HCT116 (cell line): ENCODE results near the gene TULP4. TPM values are rescaled to one million over a fixed set of nuclear protein-coding genes. Genes with fewer than 3 reads are reported as not detected.

Experiments used
- ATAC-seq: fragments of 200-7000 bp; cut with Tn5 transposase; 2 replicates; pipeline ENCODE4 v1.9.1; 2020; ENCODE audit warnings: mild to moderate bottlenecking, moderate library complexity
- BruUV-seq: library from RNA; stranded (reverse); fragments of 400-500 nt; replicated peaks from 2 replicates; lab custom pipeline; 2021; lab: Mats Ljungman, UMichigan
- CTCF ChIA-PET: fragments of 300-600 bp; sonication (Branson Sonifier 250); formaldehyde crosslinking; loops from one replicate; lab custom pipeline; 2021; ENCODE audit warnings: antibody characterized with exemption; lab: Charles Lee
- POLR2A ChIA-PET: fragments of 300-600, 350-600 bp; sonication (Branson Sonifier 250); formaldehyde crosslinking; loops from one replicate; lab custom pipeline; 2021; ENCODE audit warnings: antibody characterized with exemption; lab: Charles Lee
- RAD21 ChIA-PET, 2 experiments: fragments of 300-600 bp; sonication (Branson Sonifier 250); formaldehyde crosslinking; loops; one replicate each; lab custom pipeline; 2023; ENCODE audit warnings: low total read pairs in 2 of 2; ENCODE audit not compliant: uncharacterized antibody in 2 of 2, unreplicated experiment in 2 of 2, low non-redundant PET in 1 of 2; lab: Charles Lee
- DNase-seq: peaks from one replicate; pipeline ENCODE4 v3.0.0-alpha.2; 2010; ENCODE audit warnings: low read depth, low spot score
- H2AFZ ChIP-seq: fragments of 200-600 bp; shearing (Covaris generic), sonication (generic); 2 replicates; pipeline ENCODE4 v1.6.1; 2017; ENCODE audit warnings: low read depth, mixed run types, mixed read lengths, antibody characterized with exemption, low read length; ENCODE audit not compliant: poor library complexity, severe bottlenecking
- H3K27ac ChIP-seq: 2 replicates; pipeline ENCODE4 v1.5.1; 2012; ENCODE audit warnings: low read depth, low read length
- H3K27me3 ChIP-seq: fragments of 200-600 bp; sonication (generic); 2 replicates; pipeline ENCODE4 v1.6.1; 2016; ENCODE audit warnings: mixed run types, low read length, mixed read lengths; ENCODE audit not compliant: insufficient read depth
- H3K36me3 ChIP-seq, 2 experiments: fragments of 200-500 bp in 1 of 2; fragments of 200-600 bp in 1 of 2; sonication (Bioruptor generic) in 1 of 2; sonication (generic) in 1 of 2; 2 replicates each; pipeline versions ENCODE4 v1.5.1 to v1.6.1; 2014 to 2016; ENCODE audit warnings: low read length in 2 of 2, inconsistent platforms in 1 of 2, mixed read lengths in 1 of 2, mixed run types in 1 of 2; ENCODE audit not compliant: insufficient read depth in 2 of 2, control insufficient read depth in 1 of 2
- H3K4me1 ChIP-seq, 2 experiments: fragments of 200-600 bp in 1 of 2; sonication (generic) in 1 of 2; 2 replicates each; pipeline versions ENCODE4 v1.5.1 to v1.6.1; 2012 to 2017; ENCODE audit warnings: low read length in 2 of 2, inconsistent platforms in 1 of 2, mild to moderate bottlenecking in 1 of 2, mixed read lengths in 1 of 2, mixed run types in 1 of 2, moderate library complexity in 1 of 2; ENCODE audit not compliant: insufficient read depth in 2 of 2, control insufficient read depth in 1 of 2
- H3K4me2 ChIP-seq: fragments of 200-600 bp; sonication (generic); 2 replicates; pipeline ENCODE4 v1.6.1; 2017; ENCODE audit warnings: mixed run types, low read length, mixed read lengths
- H3K4me3 ChIP-seq, 2 experiments: fragments of 200-600 bp in 1 of 2; sonication (generic) in 1 of 2; replicated peaks in 1 of 2; 2 replicates each; pipeline ENCODE4 v1.5.1; 2011 to 2016; ENCODE audit warnings: low read length in 2 of 2, control low read depth in 1 of 2, low read depth in 1 of 2, mild to moderate bottlenecking in 1 of 2, mixed read lengths in 1 of 2, mixed run types in 1 of 2
- H3K79me2 ChIP-seq: fragments of 200-600 bp; sonication (generic); 2 replicates; pipeline ENCODE4 v1.6.1; 2017; ENCODE audit warnings: mild to moderate bottlenecking, mixed run types, low read length, moderate library complexity, mixed read lengths; ENCODE audit not compliant: insufficient read depth
- H3K9ac ChIP-seq: fragments of 200-600 bp; sonication (generic); 2 replicates; pipeline ENCODE4 v1.6.1; 2016; ENCODE audit warnings: low read length, mixed read lengths
- H3K9me2 ChIP-seq: fragments of 200-600 bp; sonication (generic), shearing (Covaris generic); 2 replicates; pipeline ENCODE4 v1.6.1; 2017; ENCODE audit warnings: mixed run types, mild to moderate bottlenecking, moderate library complexity; ENCODE audit not compliant: insufficient read depth
- H3K9me3 ChIP-seq, 2 experiments: fragments of 200-500 bp in 1 of 2; fragments of 200-600 bp in 1 of 2; sonication (Bioruptor generic) in 1 of 2; sonication (generic) in 1 of 2; 2 replicates each; pipeline ENCODE4 v1.6.1; 2014 to 2017; ENCODE audit warnings: low read length in 2 of 2, mixed read lengths in 2 of 2, inconsistent platforms in 1 of 2, low read depth in 1 of 2, mild to moderate bottlenecking in 1 of 2, mixed run types in 1 of 2, moderate library complexity in 1 of 2; ENCODE audit not compliant: control insufficient read depth in 1 of 2, insufficient read depth in 1 of 2
- H4K20me1 ChIP-seq: fragments of 200-600 bp; sonication (generic), shearing (Covaris generic); 2 replicates; pipeline ENCODE4 v1.6.1; 2017; ENCODE audit warnings: mixed run types, mild to moderate bottlenecking, moderate library complexity; ENCODE audit not compliant: insufficient read depth
- ATF3 ChIP-seq: IDR thresholded peaks from 2 replicates; pipeline ENCODE4 v1.6.1; 2012
- CBX3 ChIP-seq: IDR thresholded peaks from 2 replicates; pipeline ENCODE4 v1.6.1; 2012; ENCODE audit warnings: low read depth
- RAD21 ChIP-seq: IDR thresholded peaks from 2 replicates; pipeline ENCODE4 v1.6.1; 2012; ENCODE audit warnings: low read depth, mild to moderate bottlenecking
- REST ChIP-seq: IDR thresholded peaks from 2 replicates; pipeline ENCODE4 v1.6.1; 2012; ENCODE audit warnings: low read depth
- SIN3A ChIP-seq: IDR thresholded peaks from 2 replicates; pipeline ENCODE4 v1.6.1; 2012; ENCODE audit warnings: low read depth
- SP1 ChIP-seq: IDR thresholded peaks from 2 replicates; pipeline ENCODE4 v1.6.1; 2012; ENCODE audit warnings: low read depth
- SRF ChIP-seq: IDR thresholded peaks from 2 replicates; pipeline ENCODE4 v1.6.1; 2012; ENCODE audit warnings: low read depth
- YY1 ChIP-seq: IDR thresholded peaks from 2 replicates; pipeline ENCODE4 v1.6.1; 2011; ENCODE audit warnings: low read length, low read depth, moderate library complexity, mild to moderate bottlenecking; ENCODE audit not compliant: insufficient replicate concordance; ENCODE audit errors: extremely low read depth
- ZBTB33 ChIP-seq: IDR thresholded peaks from 2 replicates; pipeline ENCODE4 v1.6.1; 2011; ENCODE audit warnings: mild to moderate bottlenecking, low read length, moderate library complexity; ENCODE audit not compliant: insufficient replicate concordance; ENCODE audit errors: extremely low read depth
- ZFX ChIP-seq: fragments of 450-650 bp; IDR thresholded peaks from 2 replicates; pipeline ENCODE4 v1.6.1; 2017
- intact Hi-C: fragments of 100-400 bp; cut with micrococcal nuclease; formaldehyde crosslinking; loops from 2 replicates; pipeline ENCODE4 v1.10.0; 2022
- total RNA-seq: library from RNA; stranded (reverse); gene quantifications from one replicate; pipeline ENCODE4 v1.2.1, GENCODE V29; 2021; ENCODE audit not compliant: unreplicated experiment

Gene TULP4
- total RNA-seq, 1 experiment from 2014 or later = 70.8 TPM

GRCh38 chr6:158472447-158472846 is 160.2 kb downstream of the TULP4 start:
- CTCF ChIA-PET = no interaction called here
- no TSS peak for BruUV-seq
- Histone ChIP-seq H3K9me3 (no peaks in the 10 kb centered on the region), H3K4me2 (no peak overlapping the region), H3K9me2 (no peaks in the 10 kb centered on the region; the same call in 1 of the 2 replicates), H4K20me1 (no peaks in the 10 kb centered on the region), H2AFZ (no peak overlapping the region), H3K4me3 (no peak overlapping the region), H3K27me3 (no peaks in the 10 kb centered on the region), H3K4me1 (peaks cover 0 to 17% of the 10 kb centered on the region in 2 experiments; a peak in 2 of 4 replicates), H3K9ac (no peak overlapping the region), H3K79me2 (no peaks in the 10 kb centered on the region)
- intact Hi-C loops = no loop called here
- ATAC-seq = no peak
- no peak for TF ChIP-seq RAD21
- no peak for TF ChIP-seq CBX3
- no peak for TF ChIP-seq YY1
- TF ChIP-seq SIN3A = no peak
- no peak for TF ChIP-seq ATF3
- no peak for TF ChIP-seq SRF
- TF ChIP-seq SP1 = no peak
- TF ChIP-seq ZFX = no peak
- no peak for TF ChIP-seq ZBTB33
- TF ChIP-seq REST = no peak
- TF ChIP-seq, all 23 proteins: peak for 0
- Histone ChIP-seq H3K36me3 (no peaks in the 10 kb centered on the region), H3K27ac (no peak overlapping the region)
- RAD21 ChIA-PET = no interaction called here
- POLR2A ChIA-PET = no interaction called here
- no peak for DNase-seq
